BLaER1 treated with 17β-estradiol and CSF1 and Interleukin-3, amounts not matched to agents 10 nM and 100 nM (cell line): ENCODE data around the gene PROB1.
"Not testable (repeated sequence)": the region's sequence is repeated elsewhere in the genome, so short reads cannot be mapped to it uniquely, and the experiment has no call there.

ENCODE experiments used
- H3K27ac ChIP-seq, 11 experiments: shearing (Covaris generic); formaldehyde crosslinking; 2 replicates each; pipeline ENCODE4 v1.8.1; 2022
- H3K27me3 ChIP-seq, 11 experiments: shearing (Covaris generic); formaldehyde crosslinking; 2 replicates each; pipeline ENCODE4 v1.8.1; 2022
- H3K36me3 ChIP-seq, 11 experiments: shearing (Covaris generic); formaldehyde crosslinking; 2 replicates each; pipeline ENCODE4 v1.8.1; 2022
- H3K4me1 ChIP-seq, 10 experiments: shearing (Covaris generic); formaldehyde crosslinking; 2 replicates each; pipeline ENCODE4 v1.8.1; 2022
- H3K4me2 ChIP-seq, 11 experiments: shearing (Covaris generic); formaldehyde crosslinking; 2 replicates each; pipeline ENCODE4 v1.8.1; 2022
- H3K4me3 ChIP-seq, 10 experiments: shearing (Covaris generic); formaldehyde crosslinking; 2 replicates each; pipeline ENCODE4 v1.8.1; 2022
- H3K9ac ChIP-seq, 11 experiments: shearing (Covaris generic); formaldehyde crosslinking; 2 replicates each; pipeline ENCODE4 v1.8.1; 2022
- H3K9me3 ChIP-seq, 11 experiments: shearing (Covaris generic); formaldehyde crosslinking; replicated peaks in 1 of 11; 2 replicates each; pipeline ENCODE4 v1.8.1; 2022
- H4K20me1 ChIP-seq, 11 experiments: shearing (Covaris generic); formaldehyde crosslinking; 2 replicates each; pipeline ENCODE4 v1.8.1; 2022
- Cebpa-rat ChIP-seq, 11 experiments: shearing (Covaris generic); IDR thresholded peaks; 2 replicates each; pipeline ENCODE4 v1.8.1; 2022

Gene PROB1

GRCh38 chr5:139371482-139372435 is 23.1 kb downstream of the PROB1 start:
- Histone ChIP-seq H3K27ac (peak overlapping the region in 3 of 11 experiments; percentile 3 to 43 (median 8); a peak in 2 of 22 replicates), H4K20me1 (peaks cover 0 to 19% (median 2%) of the 10 kb centered on the region in 11 experiments; a peak in 13 of 22 replicates), H3K4me3 (no peak overlapping the region), H3K9me3 (no peaks in the 10 kb centered on the region), H3K4me1 (peaks cover 4 to 50% (median 26%) of the 10 kb centered on the region in 10 experiments; a peak in 15 of 20 replicates), H3K27me3 (no peaks in the 10 kb centered on the region), H3K4me2 (no peak overlapping the region), H3K9ac (no peak overlapping the region), H3K36me3 (peaks cover 78 to 97% (median 86%) of the 10 kb centered on the region in 11 experiments)
- TF ChIP-seq Cebpa-rat (IDR thresholded peaks at IDR 0.05), result no peak

- Histone ChIP-seq H3K4me1 (peaks cover 9 to 52% (median 30%) of the 10 kb centered on the region in 10 experiments; a peak in 15 of 20 replicates), H4K20me1 (peaks cover under 1 to 39% (median 12%) of the 10 kb centered on the region in 11 experiments; a peak in 15 of 22 replicates), H3K27me3 (no peaks in the 10 kb centered on the region), H3K27ac (no peak overlapping the region; a peak in 1 of 22 replicates), H3K4me2 (no peak overlapping the region), H3K9me3 (no peaks in the 10 kb centered on the region), H3K4me3 (no peak overlapping the region), H3K9ac (no peak overlapping the region; a peak in 2 of 22 replicates), H3K36me3 (peaks cover 92 to 100% (median 100%) of the 10 kb centered on the region in 11 experiments)
- TF ChIP-seq Cebpa-rat (IDR thresholded peaks at IDR 0.05), result no peak
Measured at GRCh38 chr5:139369181-139369580, 25.7 kb downstream of the PROB1 start.

GRCh38 chr5:139368613-139369012 is 26.3 kb downstream of the PROB1 start:
- peaks cover 92 to 100% (median 100%) of the 10 kb centered on the region in 11 experiments for H3K36me3 ChIP-seq
- H3K27me3 ChIP-seq, result no peaks in the 10 kb centered on the region
- H3K4me2 ChIP-seq, result no peak overlapping the region

GRCh38 chr5:139364466-139364865 is 30.4 kb downstream of the PROB1 start:
- no peak for TF ChIP-seq Cebpa-rat (IDR thresholded peaks at IDR 0.05)
- Histone ChIP-seq H4K20me1 (peaks cover 45 to 75% (median 56%) of the 10 kb centered on the region in 11 experiments), H3K4me2 (no peak overlapping the region), H3K27ac (no peak overlapping the region), H3K4me3 (no peak overlapping the region), H3K4me1 (peaks cover 0 to 21% (median 9%) of the 10 kb centered on the region in 10 experiments; a peak in 13 of 20 replicates), H3K27me3 (no peaks in the 10 kb centered on the region), H3K9me3 (no peaks in the 10 kb centered on the region), H3K36me3 (peaks cover 78 to 100% (median 95%) of the 10 kb centered on the region in 11 experiments), H3K9ac (no peak overlapping the region)

More at GRCh38 chr5:139368613-139369012, 26.3 kb downstream of the PROB1 start:
- Histone ChIP-seq H3K9me3 (no peaks in the 10 kb centered on the region), H3K27ac (no peak overlapping the region), H3K4me3 (no peak overlapping the region), H3K9ac (no peak overlapping the region; a peak in 2 of 22 replicates), H3K4me1 (peaks cover 9 to 50% (median 28%) of the 10 kb centered on the region in 10 experiments; a peak in 14 of 20 replicates), H4K20me1 (peaks cover 5 to 45% (median 16%) of the 10 kb centered on the region in 11 experiments; a peak in 20 of 22 replicates)
- no peak for TF ChIP-seq Cebpa-rat (IDR thresholded peaks at IDR 0.05)

GRCh38 chr5:139363937-139364336 is 31.0 kb downstream of the PROB1 start:
- no peak overlapping the region for H3K4me2 ChIP-seq
- peaks cover 51 to 80% (median 62%) of the 10 kb centered on the region in 11 experiments for H4K20me1 ChIP-seq
- H3K9ac ChIP-seq, result no peak overlapping the region
- H3K27ac ChIP-seq, result no peak overlapping the region
- H3K36me3 ChIP-seq, result peaks cover 78 to 100% (median 95%) of the 10 kb centered on the region in 11 experiments
- TF ChIP-seq Cebpa-rat (IDR thresholded peaks at IDR 0.05), result no peak
- H3K9me3 ChIP-seq, result no peaks in the 10 kb centered on the region
- H3K27me3 ChIP-seq, result no peaks in the 10 kb centered on the region
- H3K4me3 ChIP-seq, result no peak overlapping the region
- H3K4me1 ChIP-seq, result peaks cover 0 to 20% (median 9%) of the 10 kb centered on the region in 10 experiments; a peak in 12 of 20 replicates

GRCh38 chr5:139361835-139362429 is 33.0 kb downstream of the PROB1 start:
- H3K4me2 ChIP-seq, result no peak overlapping the region
- no peak overlapping the region for H3K4me3 ChIP-seq
- H3K27me3 ChIP-seq, result no peaks in the 10 kb centered on the region
- H3K4me1 ChIP-seq, result peaks cover 0 to 14% (median 9%) of the 10 kb centered on the region in 10 experiments; a peak in 12 of 20 replicates
- peaks cover 78 to 100% (median 94%) of the 10 kb centered on the region in 11 experiments for H3K36me3 ChIP-seq
- no peaks in the 10 kb centered on the region for H3K9me3 ChIP-seq
- no peak for TF ChIP-seq Cebpa-rat (IDR thresholded peaks at IDR 0.05)
- H4K20me1 ChIP-seq, result peaks cover 71 to 95% (median 82%) of the 10 kb centered on the region in 11 experiments
- H3K27ac ChIP-seq, result no peak overlapping the region
- no peak overlapping the region for H3K9ac ChIP-seq

- peaks cover 72 to 100% (median 94%) of the 10 kb centered on the region in 11 experiments for H3K36me3 ChIP-seq
- no peak for TF ChIP-seq Cebpa-rat (IDR thresholded peaks at IDR 0.05)
- no peak overlapping the region for H3K4me3 ChIP-seq
- H4K20me1 ChIP-seq, result peaks cover 83 to 99% (median 90%) of the 10 kb centered on the region in 11 experiments
- peaks cover 0 to 10% (median 2%) of the 10 kb centered on the region in 10 experiments; a peak in 4 of 20 replicates for H3K4me1 ChIP-seq
- no peak overlapping the region for H3K27ac ChIP-seq
- H3K9me3 ChIP-seq, result 0 out of 22 replicates have a peak, but pooled peaks cover 0 to 6% (median 0%) of the 10 kb centered on the region in 11 experiments
- no peaks in the 10 kb centered on the region for H3K27me3 ChIP-seq
- no peak overlapping the region for H3K4me2 ChIP-seq
- H3K9ac ChIP-seq, result no peak overlapping the region
Measured at GRCh38 chr5:139360384-139360783, 34.5 kb downstream of the PROB1 start.

- peaks cover 67 to 100% (median 89%) of the 10 kb centered on the region in 11 experiments for H3K36me3 ChIP-seq
- H3K4me2 ChIP-seq, result no peak overlapping the region
- H3K4me3 ChIP-seq, result no peak overlapping the region
- H3K4me1 ChIP-seq, result peaks cover 0 to 28% (median 18%) of the 10 kb centered on the region in 10 experiments; a peak in 16 of 20 replicates
- H3K27me3 ChIP-seq, result no peaks in the 10 kb centered on the region
- H3K9ac ChIP-seq, result no peak overlapping the region
- no peak overlapping the region for H3K27ac ChIP-seq
- peaks cover 0 to 23% (median 11%) of the 10 kb centered on the region in 11 experiments; a peak in 15 of 22 replicates for H3K9me3 ChIP-seq
- no peak for TF ChIP-seq Cebpa-rat (IDR thresholded peaks at IDR 0.05)
- H4K20me1 ChIP-seq, result peaks cover 84 to 100% (median 93%) of the 10 kb centered on the region in 11 experiments
Measured at GRCh38 chr5:139358064-139358463, 36.8 kb downstream of the PROB1 start.

GRCh38 chr5:139355900-139356299 is 39.0 kb downstream of the PROB1 start:
- Histone ChIP-seq H4K20me1 (peaks cover 75 to 100% (median 89%) of the 10 kb centered on the region in 11 experiments), H3K9me3 (peaks cover 0 to 23% (median 11%) of the 10 kb centered on the region in 11 experiments; a peak in 15 of 22 replicates), H3K4me1 (peaks cover 11 to 46% (median 36%) of the 10 kb centered on the region in 10 experiments; a peak in 19 of 20 replicates), H3K36me3 (peaks cover 65 to 88% (median 78%) of the 10 kb centered on the region in 11 experiments)
- H3K4me2 ChIP-seq, H3K27me3 ChIP-seq, H3K27ac ChIP-seq, H3K4me3 ChIP-seq, H3K9ac ChIP-seq: not testable (repeated sequence)
